GM12878 (cell line): ENCODE data around the gene SLC34A3. TPM values are rescaled to one million over a fixed set of nuclear protein-coding genes. Genes with fewer than 3 reads are reported as not detected.

Experiments used
- BACH1 ChIP-seq: fragments of 450-650 bp; IDR thresholded peaks from 2 replicates; pipeline ENCODE4 v1.6.1; 2017; ENCODE audit warnings: mild to moderate bottlenecking, borderline replicate concordance
- CHD1 ChIP-seq: IDR thresholded peaks from 2 replicates; pipeline ENCODE4 v1.6.1; 2012; ENCODE audit warnings: low read depth, low read length, improper control_type of control experiment
- CHD2 ChIP-seq: IDR thresholded peaks from 2 replicates; pipeline ENCODE4 v1.6.1; 2011; ENCODE audit warnings: low read depth, low read length, improper control_type of control experiment, borderline replicate concordance
- ESRRA ChIP-seq: IDR thresholded peaks from 2 replicates; pipeline ENCODE4 v1.6.1; 2012; ENCODE audit warnings: mild to moderate bottlenecking, low read length, improper control_type of control experiment
- HCFC1 ChIP-seq: fragments of 150-350 bp; IDR thresholded peaks from 2 replicates; pipeline ENCODE4 v1.6.1; 2014; ENCODE audit warnings: low read length
- PAX5 ChIP-seq: IDR thresholded peaks from 2 replicates; pipeline ENCODE4 v1.6.1; 2011; ENCODE audit warnings: low read depth, low read length, borderline replicate concordance
- RAD51 ChIP-seq: fragments of 450-650 bp; IDR thresholded peaks from 2 replicates; pipeline ENCODE4 v1.6.1; 2016; ENCODE audit warnings: moderate library complexity, mild to moderate bottlenecking, inconsistent platforms
- SIN3A ChIP-seq: IDR thresholded peaks from 2 replicates; pipeline ENCODE4 v1.6.1; 2012; ENCODE audit warnings: low read depth, low read length, improper control_type of control experiment
- SMARCA5 ChIP-seq: fragments of 450-650 bp; IDR thresholded peaks from 2 replicates; pipeline ENCODE4 v1.6.1; 2017; ENCODE audit warnings: mild to moderate bottlenecking
- SREBF1 ChIP-seq: IDR thresholded peaks from 2 replicates; pipeline ENCODE4 v1.6.1; 2012; ENCODE audit warnings: mild to moderate bottlenecking, low read length
- STAT3 ChIP-seq: IDR thresholded peaks from 2 replicates; pipeline ENCODE4 v1.6.1; 2011; ENCODE audit warnings: low read depth, low read length, improper control_type of control experiment
- TCF12 ChIP-seq: IDR thresholded peaks from 2 replicates; pipeline ENCODE4 v1.6.1; 2011; ENCODE audit warnings: low read depth, mild to moderate bottlenecking, low read length
- TCF3 ChIP-seq: IDR thresholded peaks from 2 replicates; pipeline ENCODE4 v1.6.1; 2012; ENCODE audit warnings: low read depth, mild to moderate bottlenecking, low read length, borderline replicate concordance; ENCODE audit not compliant: insufficient read depth
- USF2 ChIP-seq: IDR thresholded peaks from 2 replicates; pipeline ENCODE4 v1.6.1; 2011; ENCODE audit warnings: low read depth, low read length, improper control_type of control experiment, borderline replicate concordance
- YY1 ChIP-seq: IDR thresholded peaks from 2 replicates; pipeline ENCODE4 v1.6.1; 2011; ENCODE audit warnings: low read depth, mild to moderate bottlenecking, low read length
- ZNF207 ChIP-seq: fragments of 450-650 bp; IDR thresholded peaks from 2 replicates; pipeline ENCODE4 v1.6.1; 2014; ENCODE audit warnings: antibody characterized with exemption, mild to moderate bottlenecking, borderline replicate concordance
- ZNF687 ChIP-seq: fragments of 450-650 bp; IDR thresholded peaks from 2 replicates; pipeline ENCODE4 v1.6.1; 2017; ENCODE audit warnings: mild to moderate bottlenecking, moderate library complexity
- polyA plus RNA-seq, 11 experiments: library from polyadenylated mRNA; depleted of rRNA in 4 of 11; unstranded in 6 of 11; stranded (reverse) in 5 of 11; fragments of >200 nt; fragmentation: Nextera tagmentation in 4 of 11; fragmentation: Illumina TruSeq in 1 of 11; extraction: Ambion mirVana in 4 of 11; extraction: Trizol in 1 of 11; gene quantifications; 1 replicate in 1 of 11; 2 replicates in 10 of 11; pipeline versions ENCODE4 v1.2.1 to v1.2.3, GENCODE V29; 2011 to 2016; ENCODE audit warnings: inconsistent platforms in 2 of 11, missing spikeins in 2 of 11, low read depth in 1 of 11
- total RNA-seq, 4 experiments: library from RNA; depleted of rRNA in 3 of 4; stranded (reverse); fragments of >200 nt in 3 of 4; fragmentation: Illumina TruSeq in 1 of 4; extraction: Trizol in 1 of 4; gene quantifications; 2 replicates each; pipeline versions ENCODE4 v1.2.1 to v1.2.3, GENCODE V29; 2013 to 2021
- TF ChIP-seq, protein P1 (sequence below): fragments of 450-650 bp; formaldehyde crosslinking; IDR thresholded peaks from 2 replicates; pipeline ENCODE4 v1.5.0; 2022; ENCODE audit warnings: mild to moderate bottlenecking, missing genetic modification characterization
- TF ChIP-seq, protein P2 (sequence below): IDR thresholded peaks from 2 replicates; pipeline ENCODE4 v1.6.1; 2012; ENCODE audit warnings: low read depth, low read length, improper control_type of control experiment

Gene SLC34A3
- total and polyA plus RNA-seq, 10 of the 15 experiments (the other 5 are each of a cell fraction or from before 2014, with no cell fraction given), result not detected

DNA sequence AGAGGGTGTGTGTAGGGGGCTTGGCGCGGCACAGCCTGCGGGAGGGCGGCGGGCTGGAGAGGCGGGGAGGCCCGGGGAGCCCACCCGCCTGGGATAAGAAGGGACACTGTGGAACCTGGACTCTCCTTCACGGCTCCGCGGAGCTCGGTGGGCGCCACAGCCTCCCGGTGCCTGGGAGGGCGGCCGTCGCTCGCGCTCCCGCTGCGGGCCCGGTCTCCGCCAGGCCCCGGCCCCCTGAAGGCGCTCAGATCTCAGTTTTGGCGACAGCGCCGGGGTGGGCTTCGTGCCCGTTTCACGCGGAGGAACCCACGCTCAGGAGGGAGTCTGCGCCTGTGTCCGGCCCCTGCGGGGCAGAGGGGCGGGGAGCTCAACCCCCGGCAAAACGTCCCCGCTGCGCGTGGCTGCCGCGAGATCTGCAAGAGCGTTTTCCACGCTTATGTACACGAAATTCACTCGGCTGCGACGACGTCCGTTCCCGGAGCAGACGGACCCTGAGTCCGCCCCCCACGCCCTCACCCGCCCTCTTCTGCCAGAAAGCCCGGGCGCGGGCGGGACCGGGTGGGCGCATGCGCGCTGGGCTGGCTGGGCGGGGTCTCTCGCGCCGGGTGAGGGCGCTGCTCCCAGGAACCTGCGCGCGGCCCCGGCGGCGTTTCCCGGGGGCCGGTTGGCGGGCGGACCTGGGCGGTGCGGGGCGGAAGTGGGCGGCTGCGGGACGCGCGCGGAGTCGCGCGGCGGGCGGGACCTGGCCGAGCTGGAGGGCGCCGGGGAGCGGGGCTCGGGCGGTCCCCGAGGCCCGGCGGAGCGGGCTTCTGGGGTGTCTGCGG lies 24.1 kb downstream of the SLC34A3 start, which contains the start of gene NELFB (continued):
- TF ChIP-seq, protein P1, sequence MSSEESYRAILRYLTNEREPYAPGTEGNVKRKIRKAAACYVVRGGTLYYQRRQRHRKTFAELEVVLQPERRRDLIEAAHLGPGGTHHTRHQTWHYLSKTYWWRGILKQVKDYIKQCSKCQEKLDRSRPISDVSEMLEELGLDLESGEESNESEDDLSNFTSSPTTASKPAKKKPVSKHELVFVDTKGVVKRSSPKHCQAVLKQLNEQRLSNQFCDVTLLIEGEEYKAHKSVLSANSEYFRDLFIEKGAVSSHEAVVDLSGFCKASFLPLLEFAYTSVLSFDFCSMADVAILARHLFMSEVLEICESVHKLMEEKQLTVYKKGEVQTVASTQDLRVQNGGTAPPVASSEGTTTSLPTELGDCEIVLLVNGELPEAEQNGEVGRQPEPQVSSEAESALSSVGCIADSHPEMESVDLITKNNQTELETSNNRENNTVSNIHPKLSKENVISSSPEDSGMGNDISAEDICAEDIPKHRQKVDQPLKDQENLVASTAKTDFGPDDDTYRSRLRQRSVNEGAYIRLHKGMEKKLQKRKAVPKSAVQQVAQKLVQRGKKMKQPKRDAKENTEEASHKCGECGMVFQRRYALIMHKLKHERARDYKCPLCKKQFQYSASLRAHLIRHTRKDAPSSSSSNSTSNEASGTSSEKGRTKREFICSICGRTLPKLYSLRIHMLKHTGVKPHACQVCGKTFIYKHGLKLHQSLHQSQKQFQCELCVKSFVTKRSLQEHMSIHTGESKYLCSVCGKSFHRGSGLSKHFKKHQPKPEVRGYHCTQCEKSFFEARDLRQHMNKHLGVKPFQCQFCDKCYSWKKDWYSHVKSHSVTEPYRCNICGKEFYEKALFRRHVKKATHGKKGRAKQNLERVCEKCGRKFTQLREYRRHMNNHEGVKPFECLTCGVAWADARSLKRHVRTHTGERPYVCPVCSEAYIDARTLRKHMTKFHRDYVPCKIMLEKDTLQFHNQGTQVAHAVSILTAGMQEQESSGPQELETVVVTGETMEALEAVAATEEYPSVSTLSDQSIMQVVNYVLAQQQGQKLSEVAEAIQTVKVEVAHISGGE, result peak; percentile 97
- TF ChIP-seq STAT3, result no peak
- TF ChIP-seq USF2, result no peak
- TF ChIP-seq PAX5, result peak; percentile 26; the same call in 1 of the 2 replicates
- peak; percentile 65; the same call in 1 of the 2 replicates for TF ChIP-seq SMARCA5
- TF ChIP-seq, protein P2, sequence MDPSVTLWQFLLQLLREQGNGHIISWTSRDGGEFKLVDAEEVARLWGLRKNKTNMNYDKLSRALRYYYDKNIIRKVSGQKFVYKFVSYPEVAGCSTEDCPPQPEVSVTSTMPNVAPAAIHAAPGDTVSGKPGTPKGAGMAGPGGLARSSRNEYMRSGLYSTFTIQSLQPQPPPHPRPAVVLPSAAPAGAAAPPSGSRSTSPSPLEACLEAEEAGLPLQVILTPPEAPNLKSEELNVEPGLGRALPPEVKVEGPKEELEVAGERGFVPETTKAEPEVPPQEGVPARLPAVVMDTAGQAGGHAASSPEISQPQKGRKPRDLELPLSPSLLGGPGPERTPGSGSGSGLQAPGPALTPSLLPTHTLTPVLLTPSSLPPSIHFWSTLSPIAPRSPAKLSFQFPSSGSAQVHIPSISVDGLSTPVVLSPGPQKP, result no peak; the same call in 1 of the 2 replicates
- peak; percentile 79 for TF ChIP-seq TCF3
- TF ChIP-seq ZNF207, result peak; percentile 53; the same call in 1 of the 2 replicates
- TF ChIP-seq SIN3A, result peak; percentile 83
- peak; percentile 88 for TF ChIP-seq BACH1
- 0 out of 2 replicates have a peak, but pooled peaks have one; percentile 37 for TF ChIP-seq SREBF1
- peak; percentile 74 for TF ChIP-seq CHD2
- 0 out of 2 replicates have a peak, but pooled peaks have one; percentile 65 for TF ChIP-seq ZNF687
- no peak for TF ChIP-seq RAD51
- TF ChIP-seq ESRRA, result no peak
- TF ChIP-seq HCFC1, result peak; percentile 90
- 0 out of 2 replicates have a peak, but pooled peaks have one; percentile 23 for TF ChIP-seq CHD1
- TF ChIP-seq YY1, result peak; percentile 93
- TF ChIP-seq TCF12, result peak; percentile 66; the same call in 1 of the 2 replicates
